Measurements from ENCODE around the gene NGEF.
A peak's percentile ranks its signal among the peaks of the same experiment; 100 is the strongest.

NGEF gene

GRCh38 chr2:232878855-232879617, 134.0 kb downstream of the NGEF start:
- no peak for TF ChIP-seq CTCF (IDR thresholded peaks at IDR 0.05; ENCODE audit: insufficient read depth, low read length)
- no peak for TF ChIP-seq REST (IDR thresholded peaks at IDR 0.05; ENCODE audit: insufficient replicate concordance, low read depth)
- TF ChIP-seq POLR2AphosphoS5 (IDR thresholded peaks at IDR 0.05; ENCODE audit: low read depth) = no peak
- no peak for TF ChIP-seq GABPA (IDR thresholded peaks at IDR 0.05; ENCODE audit: low read depth)
- TF ChIP-seq SPI1 (IDR thresholded peaks at IDR 0.05; ENCODE audit: borderline replicate concordance, low read depth) = no peak
- DNase-seq (ENCODE audit: low read depth in 1 of 2, low spot score in 1 of 2) = no peak
- Histone ChIP-seq H3K4me3 (replicated peaks; ENCODE audit: insufficient read depth, low read length) (no peak overlapping the region), H3K27me3 (ENCODE audit: insufficient read depth, poor library complexity, severe bottlenecking) (no peaks in the 10 kb centered on the region), H3K27ac (replicated peaks) (no peak overlapping the region)

- TF ChIP-seq SPI1 (IDR thresholded peaks at IDR 0.05; ENCODE audit: borderline replicate concordance, low read depth) (no peak), POLR2AphosphoS5 (IDR thresholded peaks at IDR 0.05; ENCODE audit: low read depth) (no peak), REST (IDR thresholded peaks at IDR 0.05; ENCODE audit: insufficient replicate concordance, low read depth) (no peak), CTCF (IDR thresholded peaks at IDR 0.05; ENCODE audit: insufficient read depth, low read length) (no peak), GABPA (IDR thresholded peaks at IDR 0.05; ENCODE audit: low read depth) (no peak)
- Histone ChIP-seq H3K27ac (replicated peaks) (no peak overlapping the region), H3K27me3 (ENCODE audit: insufficient read depth, poor library complexity, severe bottlenecking) (no peaks in the 10 kb centered on the region), H3K4me3 (replicated peaks; ENCODE audit: insufficient read depth, low read length) (no peak overlapping the region)
- no peak for DNase-seq (ENCODE audit: low read depth in 1 of 2, low spot score in 1 of 2)
Measured at GRCh38 chr2:232877940-232878511, 135.0 kb downstream of the NGEF start.

- TF ChIP-seq POLR2AphosphoS5 (IDR thresholded peaks at IDR 0.05; ENCODE audit: low read depth) (no peak), GABPA (IDR thresholded peaks at IDR 0.05; ENCODE audit: low read depth) (no peak), SPI1 (IDR thresholded peaks at IDR 0.05; ENCODE audit: borderline replicate concordance, low read depth) (no peak), CTCF (IDR thresholded peaks at IDR 0.05; ENCODE audit: insufficient read depth, low read length) (no peak), REST (IDR thresholded peaks at IDR 0.05; ENCODE audit: insufficient replicate concordance, low read depth) (no peak)
- Histone ChIP-seq H3K4me3 (replicated peaks; ENCODE audit: insufficient read depth, low read length) (peak overlapping the region; percentile 68), H3K27me3 (ENCODE audit: insufficient read depth, poor library complexity, severe bottlenecking) (no peaks in the 10 kb centered on the region), H3K27ac (replicated peaks) (no peak overlapping the region)
- DNase-seq (ENCODE audit: low read depth in 1 of 2, low spot score in 1 of 2) = no peak
Measured at GRCh38 chr2:232876978-232877441, 136.0 kb downstream of the NGEF start.
